GM06990 (cell line): ENCODE results near the gene GYPB.
"Not testable (repeated sequence)": the region's sequence is repeated elsewhere in the genome, so short reads cannot be mapped to it uniquely, and the experiment has no call there.

ENCODE experiments used
- DNase-seq: peaks from one replicate; pipeline ENCODE4 v3.0.0-alpha.2; 2011; ENCODE audit not compliant: insufficient read length; ENCODE audit errors: extremely low read depth
- H3K27me3 ChIP-seq: replicated peaks from 2 replicates; pipeline ENCODE4 v1.6.0; 2011; ENCODE audit warnings: low read length; ENCODE audit not compliant: control insufficient read depth, insufficient read depth
- H3K36me3 ChIP-seq: 2 replicates; pipeline ENCODE4 v1.5.1; 2011; ENCODE audit warnings: low read length; ENCODE audit not compliant: control insufficient read depth, insufficient read depth
- H3K4me3 ChIP-seq: replicated peaks from 2 replicates; pipeline ENCODE4 v1.5.1; 2011; ENCODE audit warnings: low read depth, mild to moderate bottlenecking, control low read depth, low read length
- TF ChIP-seq, protein P1 (sequence below): IDR thresholded peaks from 2 replicates; pipeline ENCODE4 v1.5.1; 2011; ENCODE audit warnings: low read length, control low read depth, mild to moderate bottlenecking, inconsistent platforms; ENCODE audit not compliant: insufficient read depth, poor library complexity, severe bottlenecking

GYPB gene

DNA sequence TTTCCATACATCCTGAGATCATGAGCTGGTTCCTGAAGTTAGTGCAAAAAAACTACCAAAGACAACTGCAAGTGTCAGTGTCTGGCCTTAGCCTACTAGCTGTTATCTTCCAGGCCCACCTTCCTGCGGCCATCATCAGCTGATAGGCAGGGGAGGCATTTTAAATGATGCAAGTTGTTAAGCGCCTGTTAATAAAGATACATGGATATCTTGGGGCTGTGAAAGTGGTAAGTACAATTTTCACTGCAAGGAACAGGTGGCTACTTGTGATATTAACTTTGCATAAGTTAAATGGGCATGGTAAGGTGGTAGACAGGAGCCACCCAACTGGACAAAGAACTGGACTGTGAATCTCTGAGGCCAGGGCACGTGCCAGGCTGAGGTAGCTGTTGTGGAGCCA is at the start of gene GYPB:
TSS of gene GYPB (minus strand) at position 104 of the 400 bp plus-strand sequence. CDS start at position 11, 93 bp downstream.
- not testable (repeated sequence) for H3K36me3 ChIP-seq, H3K4me3 ChIP-seq, DNase-seq, H3K27me3 ChIP-seq

DNA sequence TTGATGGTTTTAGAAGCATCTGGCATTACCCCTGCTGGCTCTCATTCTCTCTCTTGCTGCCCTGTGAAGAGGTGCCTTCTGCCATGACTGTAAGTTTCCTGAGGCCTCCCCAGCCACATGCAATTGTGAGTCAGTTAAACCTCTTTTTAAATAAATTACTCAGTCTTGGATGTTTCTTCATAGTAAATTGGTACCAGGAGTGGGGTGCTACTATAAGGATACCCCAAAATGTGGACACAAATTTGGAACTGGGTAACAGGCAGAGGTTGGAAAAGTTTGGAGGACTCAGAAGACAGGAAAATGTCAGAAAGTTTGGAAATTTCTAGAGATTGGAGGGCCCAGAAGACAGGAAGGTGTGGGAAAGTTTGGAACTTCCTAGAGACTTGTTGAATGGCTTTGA is 42.4 kb upstream of the GYPB start:
- not testable (repeated sequence) for H3K4me3 ChIP-seq, H3K27me3 ChIP-seq, DNase-seq, H3K36me3 ChIP-seq

DNA sequence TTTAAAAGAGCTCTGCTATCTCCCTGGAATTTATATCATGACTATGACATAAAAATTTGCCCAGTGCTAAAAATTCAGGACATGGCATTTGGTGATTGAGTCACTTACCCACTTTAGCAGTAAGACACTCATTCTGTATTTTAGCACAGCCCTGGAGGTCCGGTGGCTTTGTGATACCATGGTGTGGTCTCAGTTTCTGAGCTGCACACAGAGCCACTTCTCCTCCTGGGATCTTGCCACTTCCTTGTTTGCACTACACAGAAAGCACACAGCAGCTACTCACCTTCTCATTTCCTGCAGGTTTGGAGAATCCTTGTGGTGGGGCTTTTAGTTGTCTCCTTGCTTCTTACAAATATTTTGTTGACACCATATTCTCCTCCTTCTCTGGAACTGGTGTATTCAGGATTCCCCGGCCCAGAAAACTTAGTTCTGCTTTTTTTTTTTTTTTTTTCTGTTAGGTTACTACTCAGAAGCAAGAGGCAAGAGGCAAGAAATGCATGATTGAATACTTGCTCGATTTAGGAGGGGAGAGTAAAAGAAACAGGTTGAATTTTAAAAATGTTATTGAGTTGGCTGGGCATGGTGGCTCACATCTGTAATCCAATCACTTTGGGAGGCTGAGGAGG is 41.2 kb upstream of the GYPB start:
- not testable (repeated sequence) for DNase-seq, H3K36me3 ChIP-seq, H3K27me3 ChIP-seq, H3K4me3 ChIP-seq

DNA sequence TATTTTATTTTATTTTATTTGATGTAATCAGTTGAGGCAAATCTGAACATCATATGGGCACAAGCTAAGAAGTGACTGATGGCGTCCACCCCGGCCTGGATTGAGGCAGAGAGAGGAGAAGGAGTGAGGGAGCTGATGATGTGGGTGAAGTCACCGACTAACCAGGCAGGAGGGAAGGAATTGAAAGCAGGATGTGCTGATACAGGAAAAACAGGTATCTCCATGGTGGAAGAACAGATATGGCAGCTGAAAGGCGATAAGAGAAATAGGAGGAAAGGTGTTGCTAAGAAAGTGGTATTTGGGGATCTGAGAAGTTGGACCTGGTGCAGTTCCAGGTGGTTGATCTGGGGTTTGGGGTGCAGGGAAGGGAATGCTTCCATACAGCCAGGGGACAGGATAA is 37.6 kb upstream of the GYPB start:
- no peak overlapping the region for H3K4me3 ChIP-seq
- DNase-seq: no peak
- H3K27me3 ChIP-seq: no peaks in the 10 kb centered on the region
- TF ChIP-seq, protein P1, sequence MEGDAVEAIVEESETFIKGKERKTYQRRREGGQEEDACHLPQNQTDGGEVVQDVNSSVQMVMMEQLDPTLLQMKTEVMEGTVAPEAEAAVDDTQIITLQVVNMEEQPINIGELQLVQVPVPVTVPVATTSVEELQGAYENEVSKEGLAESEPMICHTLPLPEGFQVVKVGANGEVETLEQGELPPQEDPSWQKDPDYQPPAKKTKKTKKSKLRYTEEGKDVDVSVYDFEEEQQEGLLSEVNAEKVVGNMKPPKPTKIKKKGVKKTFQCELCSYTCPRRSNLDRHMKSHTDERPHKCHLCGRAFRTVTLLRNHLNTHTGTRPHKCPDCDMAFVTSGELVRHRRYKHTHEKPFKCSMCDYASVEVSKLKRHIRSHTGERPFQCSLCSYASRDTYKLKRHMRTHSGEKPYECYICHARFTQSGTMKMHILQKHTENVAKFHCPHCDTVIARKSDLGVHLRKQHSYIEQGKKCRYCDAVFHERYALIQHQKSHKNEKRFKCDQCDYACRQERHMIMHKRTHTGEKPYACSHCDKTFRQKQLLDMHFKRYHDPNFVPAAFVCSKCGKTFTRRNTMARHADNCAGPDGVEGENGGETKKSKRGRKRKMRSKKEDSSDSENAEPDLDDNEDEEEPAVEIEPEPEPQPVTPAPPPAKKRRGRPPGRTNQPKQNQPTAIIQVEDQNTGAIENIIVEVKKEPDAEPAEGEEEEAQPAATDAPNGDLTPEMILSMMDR: no peak
- H3K36me3 ChIP-seq: no peaks in the 10 kb centered on the region

DNA sequence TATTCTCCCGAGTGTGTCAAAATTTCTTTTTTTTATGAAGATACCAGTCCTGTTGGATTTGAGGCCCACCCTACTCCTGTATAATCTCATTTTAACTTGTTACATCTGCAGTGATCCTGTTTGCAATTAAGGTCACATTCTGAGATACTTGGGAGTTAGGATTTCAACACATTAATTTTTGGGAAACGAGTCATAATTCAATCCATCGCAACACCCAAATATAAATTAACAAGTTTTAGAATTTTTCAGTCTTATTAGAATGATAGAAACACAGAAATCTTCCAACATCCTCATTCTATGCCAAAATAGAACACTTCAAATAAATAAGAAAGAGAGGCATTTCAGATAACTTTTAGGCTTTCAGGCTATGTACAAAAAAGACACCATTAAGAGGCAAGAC is 36.2 kb upstream of the GYPB start:
- not testable (repeated sequence) for H3K27me3 ChIP-seq, DNase-seq, H3K36me3 ChIP-seq, H3K4me3 ChIP-seq

DNA sequence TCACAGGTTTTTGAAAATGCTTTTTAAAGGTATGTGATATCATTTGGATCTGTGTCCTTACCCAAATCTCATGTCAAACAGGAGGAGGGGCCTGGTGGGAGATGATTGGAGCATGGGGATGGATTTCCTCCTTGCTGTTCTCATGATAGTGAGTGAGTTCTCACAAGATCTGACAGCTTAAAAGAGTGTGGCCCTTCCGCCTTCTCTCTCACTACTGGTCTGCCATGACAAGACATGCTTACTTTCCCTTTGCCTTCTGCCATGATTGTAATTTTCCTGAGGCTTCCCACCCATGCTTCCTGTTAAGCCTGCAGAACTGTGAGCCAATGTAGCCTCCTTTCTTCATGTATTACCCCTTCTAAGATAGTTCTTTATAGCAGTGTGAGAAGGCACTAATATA is 32.3 kb upstream of the GYPB start:
- H3K36me3 ChIP-seq, H3K27me3 ChIP-seq, DNase-seq, H3K4me3 ChIP-seq: not testable (repeated sequence)

DNA sequence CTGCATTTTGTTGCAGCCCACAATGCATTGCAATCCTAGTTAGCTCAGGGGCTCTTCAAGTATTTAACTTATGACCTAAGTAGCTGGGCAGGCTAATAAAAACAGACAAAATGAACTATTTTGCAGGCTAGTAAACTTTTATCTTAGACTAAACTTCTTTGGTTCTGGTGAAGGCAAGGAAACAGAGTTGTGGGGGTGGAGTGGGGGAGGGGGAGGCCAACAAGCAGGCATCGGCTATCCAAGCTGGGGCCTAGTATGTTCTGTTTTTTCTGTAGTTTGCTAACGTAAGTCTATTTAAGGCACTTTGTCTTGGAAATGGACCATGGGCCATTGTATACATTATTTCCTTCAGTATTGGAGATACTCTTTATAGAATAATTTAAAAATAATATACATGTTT is 31.5 kb upstream of the GYPB start:
- DNase-seq: not testable (repeated sequence)

DNA sequence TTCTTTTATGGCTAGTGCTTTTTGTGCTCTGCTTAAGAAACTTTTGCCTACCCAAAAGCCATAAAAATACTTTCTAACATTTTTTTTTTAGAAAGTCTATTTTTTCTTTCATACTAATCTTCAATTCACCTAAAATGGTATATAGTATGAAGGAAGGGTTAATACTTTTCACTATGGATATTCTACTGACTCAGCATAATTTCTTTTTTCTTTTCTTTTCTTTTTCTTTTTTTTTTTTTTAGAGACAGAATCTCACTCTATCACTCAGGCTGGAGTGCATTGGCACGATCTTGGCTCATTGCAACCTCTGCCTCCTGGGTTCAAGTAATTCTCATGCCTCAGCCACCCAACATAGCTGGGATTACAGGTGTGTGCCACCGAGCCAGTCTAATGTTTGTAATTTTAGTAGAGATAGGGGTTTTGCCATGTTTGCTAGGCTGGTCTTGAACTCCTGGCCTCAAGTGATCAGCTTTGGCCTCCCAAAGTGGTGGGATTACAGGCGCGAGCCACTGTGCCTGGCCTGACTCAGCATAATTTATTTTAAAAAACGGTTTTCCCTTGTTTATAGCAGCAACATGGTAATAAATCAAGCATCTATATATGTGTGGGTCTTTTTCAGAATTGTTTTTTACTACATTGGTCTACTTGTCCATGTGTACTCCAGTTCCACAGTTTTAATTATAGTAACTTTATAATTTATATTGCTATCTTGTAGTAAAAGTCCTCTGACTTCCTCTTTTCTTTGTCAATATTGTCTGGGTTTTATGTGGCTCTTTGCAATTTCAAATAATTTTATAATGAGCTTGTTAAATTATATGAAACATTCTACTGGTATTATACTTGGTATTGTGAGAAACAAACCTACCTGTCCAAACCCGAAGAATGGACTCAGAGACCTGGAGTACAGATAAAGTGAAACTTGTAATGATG is 30.6 kb upstream of the GYPB start:
- H3K36me3 ChIP-seq, H3K27me3 ChIP-seq, H3K4me3 ChIP-seq, DNase-seq: not testable (repeated sequence)

More for the DNA sequence above, 31.5 kb upstream of the GYPB start:
- not testable (repeated sequence) for H3K4me3 ChIP-seq, H3K27me3 ChIP-seq, H3K36me3 ChIP-seq

DNA sequence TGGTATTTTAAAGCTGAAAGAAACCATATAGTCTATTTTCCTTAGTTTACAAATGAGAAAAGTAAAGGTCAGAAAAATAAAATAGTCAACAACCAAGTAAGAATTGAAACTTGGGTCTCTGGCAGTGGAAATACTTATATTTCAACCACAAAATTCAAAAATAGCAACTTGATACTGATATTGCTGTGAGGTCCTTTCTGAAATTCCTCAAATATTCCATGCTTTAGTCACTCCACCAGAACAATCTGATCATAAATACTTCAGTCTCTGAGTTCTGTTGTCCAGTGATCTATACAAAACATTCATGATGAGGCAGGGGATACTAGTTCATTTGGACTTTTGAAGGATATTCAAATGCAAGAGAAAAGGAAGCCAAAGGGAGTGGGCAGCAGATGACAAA is 25.8 kb upstream of the GYPB start:
- DNase-seq, H3K36me3 ChIP-seq: not testable (repeated sequence)

DNA sequence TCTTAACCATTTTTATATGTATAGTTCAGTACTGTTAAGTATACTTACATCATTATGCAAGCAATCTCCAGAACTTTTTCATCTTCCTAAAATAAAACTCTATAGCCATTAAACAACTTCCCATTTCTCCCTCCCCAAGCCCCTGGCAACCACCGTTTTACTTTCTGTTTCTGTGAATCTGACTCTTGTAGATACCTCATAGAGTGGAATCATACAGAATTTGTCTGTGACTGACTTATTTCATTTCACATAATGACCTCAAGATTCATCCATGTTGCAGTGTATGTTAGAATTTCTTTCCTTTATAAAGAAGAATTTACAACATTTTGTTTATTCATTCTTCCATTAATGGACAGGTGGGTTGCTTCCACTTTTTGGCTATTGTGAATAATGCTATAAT is 13.4 kb upstream of the GYPB start:
- DNase-seq, H3K27me3 ChIP-seq, H3K36me3 ChIP-seq, H3K4me3 ChIP-seq: not testable (repeated sequence)

More for the DNA sequence above, 25.8 kb upstream of the GYPB start:
- H3K4me3 ChIP-seq, H3K27me3 ChIP-seq: not testable (repeated sequence)

DNA sequence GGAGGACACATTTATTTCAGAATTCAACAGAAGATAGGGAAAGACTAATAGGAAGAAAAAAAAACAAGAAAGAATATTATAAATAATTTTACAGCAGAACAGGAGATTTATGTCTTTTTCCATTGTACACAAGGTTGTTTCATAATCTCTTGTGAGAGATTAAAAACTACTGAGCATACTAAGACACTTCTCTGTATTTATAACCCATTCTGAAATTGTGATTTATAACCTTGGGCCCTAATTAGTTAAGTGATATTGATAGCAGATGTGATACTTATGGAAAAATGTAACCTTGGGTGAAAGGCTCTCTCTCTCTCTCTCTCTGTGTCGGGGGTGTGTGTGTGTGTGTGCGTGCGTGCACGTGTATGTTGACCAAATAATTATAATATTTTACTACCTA is 12.7 kb upstream of the GYPB start:
- H3K36me3 ChIP-seq, H3K27me3 ChIP-seq, DNase-seq, H3K4me3 ChIP-seq: not testable (repeated sequence)

DNA sequence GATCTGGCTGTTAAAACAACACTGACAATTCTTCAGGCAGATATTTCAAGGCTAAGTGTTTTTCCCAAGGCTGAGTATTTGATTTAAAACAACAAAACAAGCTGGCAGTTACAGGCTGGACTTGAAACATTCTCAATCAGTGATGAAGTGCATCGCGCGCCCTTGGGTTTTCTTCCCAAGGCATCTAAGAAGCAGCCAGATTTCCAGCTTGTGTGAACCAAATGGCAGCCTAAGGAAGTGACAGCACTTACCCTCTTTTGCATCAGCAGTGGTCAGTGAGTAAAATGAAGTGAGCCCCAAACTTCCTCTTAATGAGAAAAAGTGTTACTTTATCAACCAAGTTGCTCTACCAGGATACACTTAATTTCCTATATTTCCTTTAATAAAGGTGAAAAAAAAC is 12.2 kb upstream of the GYPB start:
- H3K4me3 ChIP-seq, H3K27me3 ChIP-seq, DNase-seq, H3K36me3 ChIP-seq: not testable (repeated sequence)

DNA sequence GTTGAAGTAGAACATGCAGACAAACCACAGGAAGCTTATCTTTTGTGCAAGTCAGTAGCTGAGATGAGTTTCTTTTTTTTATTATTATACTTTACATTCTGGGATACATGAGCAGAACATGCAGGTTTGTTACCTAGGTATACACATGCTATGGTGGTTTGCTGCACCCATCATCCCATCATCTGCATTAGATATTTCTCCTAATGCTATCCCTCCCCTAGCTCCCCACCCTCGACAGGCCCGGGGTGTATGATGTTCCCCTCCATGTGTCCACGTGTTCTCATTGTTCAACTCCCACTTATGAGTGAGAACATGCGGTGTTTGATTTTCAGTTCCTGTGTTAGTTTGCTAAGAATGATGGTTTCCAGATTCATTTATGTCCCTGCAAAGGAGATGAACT is 11.5 kb upstream of the GYPB start:
- not testable (repeated sequence) for H3K36me3 ChIP-seq, H3K4me3 ChIP-seq, H3K27me3 ChIP-seq, DNase-seq
